HG03135 (cell line): ENCODE results near the gene RING1.

ENCODE experiments used
- ATAC-seq: cut with Tn5 transposase; IDR thresholded peaks from one replicate; pipeline ENCODE4 v1.9.1; 2021; ENCODE audit warnings: mild to moderate bottlenecking, moderate library complexity; ENCODE audit not compliant: unreplicated experiment

RING1 gene

GRCh38 chr6:33208091-33208967 lies at the start of gene RING1:
RING1 (plus strand) TSS chr6:33208500; CDS start chr6:33208823, 323 bp downstream.
- ATAC-seq = peak; percentile 38

DNA sequence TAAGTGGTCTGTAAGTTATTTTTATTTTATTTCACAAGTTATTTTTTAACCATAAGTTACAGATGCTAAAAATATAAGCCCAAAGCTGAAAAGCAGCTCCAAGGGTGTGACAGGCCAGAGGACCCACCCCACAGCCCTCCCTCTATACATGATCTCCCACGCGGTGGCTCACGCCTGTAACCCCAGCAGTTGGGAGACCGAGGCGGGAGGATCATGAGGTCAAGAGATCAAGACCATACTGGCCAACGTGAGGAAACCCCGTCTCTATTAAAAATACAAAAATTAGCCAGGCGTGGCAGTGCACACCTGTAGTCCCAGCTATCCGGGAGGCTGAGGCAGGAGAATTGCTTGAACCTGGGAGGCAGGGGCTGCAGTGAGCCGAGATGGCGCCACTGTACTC lies 48.2 kb upstream of the RING1 start:
- no peak for ATAC-seq

- ATAC-seq = no peak
Observed at GRCh38 chr6:33160728-33161344, 47.5 kb upstream of the RING1 start.

- ATAC-seq = no peak
Observed at GRCh38 chr6:33161354-33162331, 46.7 kb upstream of the RING1 start.

- ATAC-seq = no peak
Observed at GRCh38 chr6:33163540-33163939, 44.8 kb upstream of the RING1 start.

DNA sequence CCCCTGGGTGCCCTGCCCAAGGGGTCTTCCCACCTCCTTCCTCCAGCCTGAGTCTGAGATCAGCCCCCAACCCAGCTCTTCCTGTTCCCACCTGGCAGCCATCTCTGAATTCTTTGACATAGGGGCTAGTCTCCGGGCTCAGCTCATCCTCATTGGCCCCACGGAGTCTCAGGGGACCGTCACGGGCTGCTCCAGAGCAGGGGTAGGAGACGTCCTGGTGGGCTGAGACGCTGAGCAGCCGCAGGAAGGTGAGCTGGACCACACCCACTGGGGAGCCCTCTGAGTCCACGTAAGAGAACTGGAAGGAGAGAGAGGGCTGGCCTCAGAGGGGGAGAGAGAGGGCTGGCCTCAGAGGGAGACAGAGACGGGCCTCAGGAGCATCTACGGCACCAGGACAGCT lies 44.1 kb upstream of the RING1 start:
- ATAC-seq = no peak

GRCh38 chr6:33164665-33165373 lies 43.5 kb upstream of the RING1 start:
- ATAC-seq = no peak

DNA sequence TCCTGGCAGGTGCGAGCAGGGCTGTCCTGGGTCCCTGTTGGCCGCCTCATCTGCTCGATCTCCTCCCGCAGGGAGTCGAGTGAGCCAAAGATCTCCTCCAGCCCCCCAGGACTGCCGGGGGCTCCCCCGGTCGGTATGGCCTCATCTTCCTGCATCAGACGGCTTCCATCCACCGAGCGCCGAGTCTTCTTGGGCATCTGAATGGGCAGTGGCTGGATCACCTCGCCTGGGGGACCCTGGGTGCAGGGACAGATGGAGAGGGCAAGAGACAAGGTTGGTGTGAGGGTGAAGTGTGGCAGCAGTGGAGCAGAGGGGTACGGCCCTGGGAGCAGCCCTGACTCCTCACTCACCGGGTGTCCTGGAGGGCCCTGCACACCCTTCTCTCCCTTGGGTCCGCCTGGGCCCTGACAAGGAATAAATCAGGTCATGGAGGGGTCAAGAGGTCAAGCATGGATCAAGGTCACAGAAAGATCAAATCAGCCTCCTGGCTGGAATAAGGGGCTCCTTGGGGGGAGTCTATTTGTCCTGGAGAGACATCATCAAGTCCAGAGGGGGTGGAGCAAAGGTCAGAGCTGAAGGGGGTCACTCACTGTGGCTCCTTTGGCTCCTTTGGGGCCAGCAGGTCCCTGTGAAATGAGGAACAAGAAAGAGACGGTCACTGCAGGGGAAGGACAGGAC lies 42.6 kb upstream of the RING1 start:
- ATAC-seq = no peak

- ATAC-seq = no peak
Observed at GRCh38 chr6:33166363-33166762, 41.9 kb upstream of the RING1 start.

DNA sequence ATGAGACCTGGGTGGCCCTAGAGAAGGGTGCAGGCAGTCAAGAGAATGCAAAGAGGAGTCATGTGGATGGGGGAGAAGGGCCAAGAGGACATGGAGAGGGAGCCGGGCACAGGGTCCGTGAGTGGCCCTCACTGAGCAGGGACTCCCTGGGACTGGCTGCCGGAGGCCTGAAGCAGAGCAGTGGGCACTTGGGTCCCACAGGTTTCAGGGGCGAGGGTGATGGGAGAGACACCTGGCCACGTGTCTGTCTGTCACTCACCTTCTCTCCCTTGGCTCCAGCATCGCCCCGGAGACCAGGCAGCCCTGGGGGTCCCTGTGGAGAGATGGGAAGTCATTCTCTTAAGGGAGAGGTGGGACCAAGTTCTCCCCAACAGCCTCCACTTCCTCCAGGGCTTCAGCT lies 41.5 kb upstream of the RING1 start:
- no peak for ATAC-seq

GRCh38 chr6:33167374-33168283 lies 40.7 kb upstream of the RING1 start:
- no peak for ATAC-seq

- no peak for ATAC-seq
Observed at GRCh38 chr6:33168284-33168601, 40.1 kb upstream of the RING1 start.

DNA sequence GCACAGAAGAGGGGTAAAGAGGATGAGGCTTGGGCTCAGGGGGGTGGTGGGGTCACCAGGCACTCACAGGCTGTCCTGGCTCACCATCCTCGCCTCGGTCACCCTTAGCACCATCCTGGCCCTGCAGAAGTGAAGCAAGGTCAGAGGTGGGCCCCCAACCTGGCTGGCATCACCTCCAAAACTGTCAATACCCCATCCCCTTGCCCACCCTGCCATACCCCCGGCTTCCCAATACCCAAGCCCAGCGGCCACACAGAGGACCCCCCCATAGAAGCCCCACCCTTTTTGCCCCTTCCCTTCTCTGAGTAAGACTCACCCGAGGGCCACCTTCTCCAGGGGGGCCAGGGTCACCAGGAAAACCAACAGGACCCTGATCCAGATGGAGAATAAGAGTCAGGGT lies 39.7 kb upstream of the RING1 start:
- ATAC-seq = no peak

DNA sequence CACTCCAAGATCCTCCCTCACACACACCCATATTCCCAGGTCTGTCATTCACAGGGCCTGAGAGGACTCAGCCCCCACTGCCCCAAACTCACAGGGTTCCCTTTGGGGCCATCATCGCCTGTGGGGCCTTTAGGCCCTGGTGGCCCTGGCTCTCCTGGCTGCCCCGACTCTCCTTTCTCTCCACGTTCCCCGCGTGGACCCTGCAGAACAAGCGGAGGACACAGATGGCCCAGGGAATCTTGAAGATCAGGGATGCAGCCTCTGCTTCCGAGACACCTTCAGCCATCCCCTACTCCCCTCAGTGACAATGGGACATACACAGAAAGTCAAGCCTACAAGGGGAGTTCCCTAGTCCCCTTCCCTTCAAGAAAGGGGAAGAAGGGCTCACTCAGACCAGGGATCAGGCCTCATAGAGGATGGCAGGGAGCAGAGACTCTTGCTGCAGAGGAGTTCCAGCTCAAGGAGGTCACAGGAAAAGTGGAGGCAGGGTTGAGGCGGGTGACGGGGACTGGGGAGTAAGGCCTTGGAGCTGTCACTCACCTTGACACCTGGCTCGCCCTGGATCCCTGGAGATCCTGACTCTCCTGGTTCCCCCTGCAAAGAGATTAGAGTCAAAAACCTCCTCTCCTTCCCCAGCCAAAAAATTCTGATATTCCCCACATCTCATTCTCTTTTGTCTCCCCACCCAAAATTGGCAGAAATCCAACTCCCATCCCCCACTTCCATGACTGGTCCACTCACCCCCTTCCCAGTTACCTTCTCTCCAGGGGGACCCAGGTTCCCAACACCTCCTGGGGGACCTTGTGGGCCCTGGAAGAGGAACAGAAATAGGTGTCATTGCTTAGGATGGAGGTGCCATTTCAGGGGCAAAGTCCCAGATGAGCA lies 38.8 kb upstream of the RING1 start:
- ATAC-seq = no peak

GRCh38 chr6:33170176-33171015 lies 37.9 kb upstream of the RING1 start:
- no peak for ATAC-seq

- ATAC-seq = no peak
Observed at GRCh38 chr6:33171016-33171879, 37.1 kb upstream of the RING1 start.
